Measurements from ENCODE around the gene CXCR5.

DNA sequence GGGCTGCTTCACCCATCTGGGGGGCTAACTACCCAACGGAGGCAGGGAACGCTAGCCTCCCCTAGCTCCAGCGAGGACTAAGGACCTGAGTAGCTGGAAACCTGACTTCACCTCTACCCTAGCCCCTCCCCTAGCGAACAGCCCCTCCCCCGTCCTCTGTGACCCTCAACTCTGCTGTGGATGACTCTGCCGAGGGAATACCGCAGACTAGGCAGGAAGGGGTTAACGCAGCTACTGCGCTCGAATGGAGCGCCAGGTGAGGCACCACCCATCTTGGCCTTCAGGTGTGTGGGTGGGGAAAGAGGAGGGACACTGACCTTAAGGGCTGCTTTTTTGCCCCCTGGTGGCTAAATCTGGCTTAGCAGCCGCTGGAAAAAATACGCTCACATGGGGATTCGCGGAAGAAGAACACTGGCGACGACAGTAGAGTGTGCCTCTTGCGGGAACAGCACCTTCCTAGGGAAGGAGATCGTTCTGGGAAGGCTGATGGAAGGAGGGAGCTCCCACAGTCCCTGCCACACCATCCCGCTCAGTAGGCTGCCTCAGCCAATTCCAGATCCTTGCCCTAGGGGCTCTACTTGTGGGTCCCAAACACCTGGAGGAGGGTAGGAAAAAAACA, 46.5 kb downstream of the CXCR5 start:
- TF ChIP-seq, protein P1, sequence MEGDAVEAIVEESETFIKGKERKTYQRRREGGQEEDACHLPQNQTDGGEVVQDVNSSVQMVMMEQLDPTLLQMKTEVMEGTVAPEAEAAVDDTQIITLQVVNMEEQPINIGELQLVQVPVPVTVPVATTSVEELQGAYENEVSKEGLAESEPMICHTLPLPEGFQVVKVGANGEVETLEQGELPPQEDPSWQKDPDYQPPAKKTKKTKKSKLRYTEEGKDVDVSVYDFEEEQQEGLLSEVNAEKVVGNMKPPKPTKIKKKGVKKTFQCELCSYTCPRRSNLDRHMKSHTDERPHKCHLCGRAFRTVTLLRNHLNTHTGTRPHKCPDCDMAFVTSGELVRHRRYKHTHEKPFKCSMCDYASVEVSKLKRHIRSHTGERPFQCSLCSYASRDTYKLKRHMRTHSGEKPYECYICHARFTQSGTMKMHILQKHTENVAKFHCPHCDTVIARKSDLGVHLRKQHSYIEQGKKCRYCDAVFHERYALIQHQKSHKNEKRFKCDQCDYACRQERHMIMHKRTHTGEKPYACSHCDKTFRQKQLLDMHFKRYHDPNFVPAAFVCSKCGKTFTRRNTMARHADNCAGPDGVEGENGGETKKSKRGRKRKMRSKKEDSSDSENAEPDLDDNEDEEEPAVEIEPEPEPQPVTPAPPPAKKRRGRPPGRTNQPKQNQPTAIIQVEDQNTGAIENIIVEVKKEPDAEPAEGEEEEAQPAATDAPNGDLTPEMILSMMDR (tag by site-specific recombination; IDR thresholded peaks at IDR 0.05): peak; percentile 78; the same call in 1 of the 2 replicates
- no peak for TF ChIP-seq ZNF223 (tag by site-specific recombination; IDR thresholded peaks at IDR 0.05)
